ENCODE data around the gene KCNK3. TPM values are rescaled to one million over a fixed set of nuclear protein-coding genes. Genes with fewer than 3 reads are reported as not detected.

Gene KCNK3
- total and polyA plus RNA-seq, 4 donors: 6.7 to 29.9 (median 20.0) TPM

- Histone ChIP-seq H3K36me3 (ENCODE audit: control insufficient read depth in 4 of 4, insufficient read depth in 4 of 4, low read length in 4 of 4) (no peaks in the 10 kb centered on the region), H3K4me3 (no peak overlapping the region), H3K4me1 (ENCODE audit: control insufficient read depth in 5 of 5, insufficient read depth in 5 of 5, low read length in 5 of 5) (peaks cover 0 to 47% (median 18%) of the 10 kb centered on the region in 5 donors), H3K27me3 (ENCODE audit: control insufficient read depth in 3 of 3, insufficient read depth in 3 of 3, low read length in 2 of 3) (no peaks in the 10 kb centered on the region), H3K9me3 (ENCODE audit: control insufficient read depth in 4 of 4, insufficient read depth in 3 of 4, low read length in 3 of 4) (no peaks in the 10 kb centered on the region), H3K9ac (ENCODE audit: insufficient read depth in 1 of 2, low read length in 2 of 2) (no peak overlapping the region), H3K27ac (ENCODE audit: low read depth in 1 of 2, low read length in 1 of 2) (no peak overlapping the region)
- no peak for ATAC-seq (ENCODE audit: insufficient read depth, low FRiP score)
- TF ChIP-seq CTCF (IDR thresholded peaks at IDR 0.05; ENCODE audit: control extremely low read depth, extremely low read depth): no peak
- DNase-seq: no peak
- 71 to 77% methylated on average over 5 of the region's 5 CpGs for WGBS, 2 donors
These were observed 12.6 kb downstream of the KCNK3 start for GRCh38 chr2:26705126-26705525.

- no peak for ATAC-seq (ENCODE audit: insufficient read depth, low FRiP score)
- no peak overlapping the region for H3K27ac ChIP-seq (ENCODE audit: low read depth in 1 of 2, low read length in 1 of 2)
- no peaks in the 10 kb centered on the region for H3K36me3 ChIP-seq (ENCODE audit: control insufficient read depth in 4 of 4, insufficient read depth in 4 of 4, low read length in 4 of 4)
- H3K9ac ChIP-seq (ENCODE audit: insufficient read depth in 1 of 2, low read length in 2 of 2): no peak overlapping the region
- no peak for DNase-seq
- no peaks in the 10 kb centered on the region for H3K27me3 ChIP-seq (ENCODE audit: control insufficient read depth in 3 of 3, insufficient read depth in 3 of 3, low read length in 2 of 3)
- peaks cover 0 to 57% (median 20%) of the 10 kb centered on the region in 5 donors for H3K4me1 ChIP-seq (ENCODE audit: control insufficient read depth in 5 of 5, insufficient read depth in 5 of 5, low read length in 5 of 5)
- peaks cover 0 to 2% (median 0%) of the 10 kb centered on the region in 4 donors for H3K9me3 ChIP-seq (ENCODE audit: control insufficient read depth in 4 of 4, insufficient read depth in 3 of 4, low read length in 3 of 4)
- 65 to 70% methylated on average over 3 of the region's 3 CpGs for WGBS, 2 donors
- TF ChIP-seq CTCF (IDR thresholded peaks at IDR 0.05; ENCODE audit: control extremely low read depth, extremely low read depth): no peak
- H3K4me3 ChIP-seq: no peak overlapping the region
These were observed 13.6 kb downstream of the KCNK3 start for GRCh38 chr2:26706093-26706492.

- Histone ChIP-seq H3K27ac (ENCODE audit: low read depth in 1 of 2, low read length in 1 of 2) (no peak overlapping the region), H3K9ac (ENCODE audit: insufficient read depth in 1 of 2, low read length in 2 of 2) (no peak overlapping the region), H3K27me3 (ENCODE audit: control insufficient read depth in 3 of 3, insufficient read depth in 3 of 3, low read length in 2 of 3) (no peaks in the 10 kb centered on the region), H3K4me3 (no peak overlapping the region), H3K36me3 (ENCODE audit: control insufficient read depth in 4 of 4, insufficient read depth in 4 of 4, low read length in 4 of 4) (no peaks in the 10 kb centered on the region), H3K4me1 (ENCODE audit: control insufficient read depth in 5 of 5, insufficient read depth in 5 of 5, low read length in 5 of 5) (peaks cover 0 to 65% (median 27%) of the 10 kb centered on the region in 5 donors), H3K9me3 (ENCODE audit: control insufficient read depth in 4 of 4, insufficient read depth in 3 of 4, low read length in 3 of 4) (peaks cover 0 to 2% (median 0%) of the 10 kb centered on the region in 4 donors)
- TF ChIP-seq CTCF (IDR thresholded peaks at IDR 0.05; ENCODE audit: control extremely low read depth, extremely low read depth): no peak
- DNase-seq (peak; percentile 47 to 57 (median 55)), ATAC-seq (ENCODE audit: insufficient read depth, low FRiP score) (no peak)
- WGBS, 2 donors: 53 to 62% methylated on average over 19 of the region's 19 CpGs
These were observed 14.3 kb downstream of the KCNK3 start for GRCh38 chr2:26706616-26707473.

All from lung (tissue), 12 donors.